ENCODE measurements around the gene TMOD1.

DNA sequence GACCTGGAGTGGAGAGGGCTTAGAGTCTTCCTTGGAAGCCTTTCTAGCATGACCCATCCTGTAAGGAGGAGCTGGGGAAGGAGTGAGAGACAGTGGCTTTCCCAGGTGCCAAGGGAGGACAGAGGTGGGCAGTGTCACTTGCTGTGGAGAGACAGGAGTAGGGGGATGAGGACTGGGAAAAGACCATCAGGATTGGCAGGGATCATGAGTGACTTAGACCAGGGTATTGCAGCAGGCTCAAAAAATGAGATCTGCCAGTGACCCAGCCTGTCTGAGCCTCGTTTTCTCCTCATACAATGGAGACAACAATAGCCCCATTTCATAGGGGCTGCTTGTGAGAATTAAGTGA lies 2.4 kb downstream of the TMOD1 start:
- TF ChIP-seq, protein P1, sequence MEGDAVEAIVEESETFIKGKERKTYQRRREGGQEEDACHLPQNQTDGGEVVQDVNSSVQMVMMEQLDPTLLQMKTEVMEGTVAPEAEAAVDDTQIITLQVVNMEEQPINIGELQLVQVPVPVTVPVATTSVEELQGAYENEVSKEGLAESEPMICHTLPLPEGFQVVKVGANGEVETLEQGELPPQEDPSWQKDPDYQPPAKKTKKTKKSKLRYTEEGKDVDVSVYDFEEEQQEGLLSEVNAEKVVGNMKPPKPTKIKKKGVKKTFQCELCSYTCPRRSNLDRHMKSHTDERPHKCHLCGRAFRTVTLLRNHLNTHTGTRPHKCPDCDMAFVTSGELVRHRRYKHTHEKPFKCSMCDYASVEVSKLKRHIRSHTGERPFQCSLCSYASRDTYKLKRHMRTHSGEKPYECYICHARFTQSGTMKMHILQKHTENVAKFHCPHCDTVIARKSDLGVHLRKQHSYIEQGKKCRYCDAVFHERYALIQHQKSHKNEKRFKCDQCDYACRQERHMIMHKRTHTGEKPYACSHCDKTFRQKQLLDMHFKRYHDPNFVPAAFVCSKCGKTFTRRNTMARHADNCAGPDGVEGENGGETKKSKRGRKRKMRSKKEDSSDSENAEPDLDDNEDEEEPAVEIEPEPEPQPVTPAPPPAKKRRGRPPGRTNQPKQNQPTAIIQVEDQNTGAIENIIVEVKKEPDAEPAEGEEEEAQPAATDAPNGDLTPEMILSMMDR (conservative IDR thresholded peaks at IDR 0.05; ENCODE audit: low read depth in 2 of 2): no peak
- no peak for TF ChIP-seq EZH2 (IDR thresholded peaks at IDR 0.05; ENCODE audit: low read depth, unreplicated experiment)
- no peak for TF ChIP-seq CREB1 (CRISPR knock-in tag; IDR thresholded peaks at IDR 0.05; ENCODE audit: low read depth)
- TF ChIP-seq POLR2AphosphoS5 (IDR thresholded peaks at IDR 0.05; ENCODE audit: low read depth): no peak
- TF ChIP-seq EZH2phosphoT487 (IDR thresholded peaks at IDR 0.05; ENCODE audit: unreplicated experiment): no peak
- no peak for TF ChIP-seq JUNB (IDR thresholded peaks at IDR 0.05; ENCODE audit: unreplicated experiment)

Measured in GM23338 (cell line).